CD4-positive, alpha-beta memory T cell (primary cell): Measurements from ENCODE around the gene FAM13C. TPM values are rescaled to one million over a fixed set of nuclear protein-coding genes. Genes with fewer than 3 reads are reported as not detected.
"Not testable (repeated sequence)": the region's sequence is repeated elsewhere in the genome, so short reads cannot be mapped to it uniquely, and the experiment has no call there.

Experiments
- CTCF ChIA-PET: fragments of 350-600 bp; sonication (Branson Sonifier 250); formaldehyde crosslinking; loops from one replicate; lab custom pipeline; 2021; ENCODE audit warnings: inconsistent platforms; ENCODE audit not compliant: partially characterized antibody; lab: Charles Lee
- POLR2A ChIA-PET: fragments of 350-600 bp; sonication (Branson Sonifier 250); formaldehyde crosslinking; loops from one replicate; lab custom pipeline; 2021; ENCODE audit not compliant: partially characterized antibody; lab: Charles Lee
- DNase-seq, 5 donors: peaks; one replicate each; pipeline versions ENCODE4 v3.0.0 to v3.0.0-alpha.2; 2020 to 2022; ENCODE audit warnings: mixed read lengths in 1 of 5
- H3K27ac ChIP-seq: one replicate; pipeline ENCODE4 v1.7.0; 2013; ENCODE audit warnings: low read depth, low read length
- H3K27me3 ChIP-seq: 2 replicates; pipeline ENCODE4 v1.7.0; 2013; ENCODE audit warnings: mild to moderate bottlenecking, low read length, moderate library complexity; ENCODE audit not compliant: insufficient read depth
- H3K36me3 ChIP-seq: 2 replicates; pipeline ENCODE4 v1.7.0; 2013; ENCODE audit warnings: mild to moderate bottlenecking, low read length, moderate library complexity; ENCODE audit not compliant: insufficient read depth
- H3K4me1 ChIP-seq: 2 replicates; pipeline ENCODE4 v1.7.0; 2013; ENCODE audit warnings: mild to moderate bottlenecking, low read length, moderate library complexity; ENCODE audit not compliant: insufficient read depth
- H3K4me3 ChIP-seq, 2 donors: one replicate each; pipeline ENCODE4 v1.7.0; 2013; ENCODE audit warnings: low read length in 2 of 2, mild to moderate bottlenecking in 1 of 2
- H3K9me3 ChIP-seq, 2 donors: one replicate each; pipeline ENCODE4 v1.7.0; 2013; ENCODE audit warnings: low read length in 2 of 2, control low read depth in 1 of 2; ENCODE audit not compliant: control insufficient read depth in 1 of 2
- H3K27ac Mint-ChIP-seq, 7 donors: one replicate each; pipeline ENCODE4 v1.8.0; 2020 to 2021; ENCODE audit warnings: mixed read lengths in 7 of 7, mild to moderate bottlenecking in 6 of 7, inconsistent platforms in 3 of 7, moderate library complexity in 3 of 7
- H3K27me3 Mint-ChIP-seq, 2 donors: one replicate each; pipeline ENCODE4 v1.8.0; 2020 to 2021; ENCODE audit warnings: mixed read lengths in 2 of 2
- H3K36me3 Mint-ChIP-seq, 2 donors: one replicate each; pipeline ENCODE4 v1.8.0; 2020 to 2021; ENCODE audit warnings: mixed read lengths in 2 of 2, inconsistent platforms in 1 of 2, mild to moderate bottlenecking in 1 of 2
- H3K4me1 Mint-ChIP-seq, 4 donors: one replicate each; pipeline ENCODE4 v1.8.0; 2020 to 2021; ENCODE audit warnings: mixed read lengths in 4 of 4, mild to moderate bottlenecking in 1 of 4
- H3K4me3 Mint-ChIP-seq, 8 donors: one replicate each; pipeline ENCODE4 v1.8.0; 2020 to 2021; ENCODE audit warnings: mixed read lengths in 8 of 8, mild to moderate bottlenecking in 7 of 8, moderate library complexity in 6 of 8, inconsistent platforms in 3 of 8
- H3K9me3 Mint-ChIP-seq, 8 donors: one replicate each; pipeline ENCODE4 v1.8.0; 2020 to 2021; ENCODE audit warnings: mixed read lengths in 8 of 8, mild to moderate bottlenecking in 5 of 8, inconsistent platforms in 3 of 8, moderate library complexity in 1 of 8
- intact Hi-C: fragments of 100-400 bp; cut with micrococcal nuclease; formaldehyde crosslinking; loops from one replicate; pipeline ENCODE4 v1.15.1; 2023
- polyA plus RNA-seq, 2 donors: library from polyadenylated mRNA; unstranded; fragments of 300-500 nt; fragmentation: Illumina TruSeq; gene quantifications; one replicate each; pipeline ENCODE4 v1.2.3, GENCODE V29; 2021
- total RNA-seq, 2 experiments: library from RNA; stranded (reverse); gene quantifications; one replicate each; pipeline ENCODE4 v1.2.3, GENCODE V29; 2021

The FAM13C gene
- total and polyA plus RNA-seq, 4 experiments from 2014 or later, result not detected

DNA sequence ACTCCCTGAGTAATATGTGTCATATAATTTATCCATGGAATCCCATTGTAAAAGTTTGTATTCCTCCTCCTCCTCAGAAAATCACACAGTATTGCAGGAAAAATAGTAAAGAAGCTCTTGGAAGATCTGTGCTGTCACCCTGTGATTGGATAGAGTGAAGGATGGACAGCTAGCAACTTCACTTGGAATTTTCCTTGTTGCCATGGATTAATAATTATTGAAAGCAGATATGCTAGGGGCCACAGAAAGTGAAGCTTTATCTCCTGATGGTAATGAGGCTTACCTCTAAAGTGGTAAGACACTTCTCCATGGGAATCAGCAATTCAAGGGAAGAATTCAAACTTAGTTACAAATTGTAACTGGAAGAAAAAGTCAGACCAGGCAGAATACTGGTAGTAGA, 137.1 kb downstream of the FAM13C start:
- Mint-ChIP-seq H3K27me3 (peaks cover 0 to 2% of the 10 kb centered on the region in 2 donors), H3K4me1 (no peaks in the 10 kb centered on the region), H3K4me3 (no peak overlapping the region), H3K9me3 (peaks cover 0 to 2% (median 0%) of the 10 kb centered on the region in 8 donors), H3K36me3 (no peaks in the 10 kb centered on the region), H3K27ac (no peak overlapping the region)
- H3K4me3 ChIP-seq, result no peak overlapping the region
- intact Hi-C loops, result no loop called here
- no peaks in the 10 kb centered on the region for H3K36me3 ChIP-seq
- H3K27ac ChIP-seq, result no peak overlapping the region
- H3K27me3 ChIP-seq, result no peaks in the 10 kb centered on the region
- POLR2A ChIA-PET, result no interaction called here
- CTCF ChIA-PET, result no interaction called here
- no peaks in the 10 kb centered on the region for H3K9me3 ChIP-seq
- H3K4me1 ChIP-seq, result no peaks in the 10 kb centered on the region
- no peak for DNase-seq

DNA sequence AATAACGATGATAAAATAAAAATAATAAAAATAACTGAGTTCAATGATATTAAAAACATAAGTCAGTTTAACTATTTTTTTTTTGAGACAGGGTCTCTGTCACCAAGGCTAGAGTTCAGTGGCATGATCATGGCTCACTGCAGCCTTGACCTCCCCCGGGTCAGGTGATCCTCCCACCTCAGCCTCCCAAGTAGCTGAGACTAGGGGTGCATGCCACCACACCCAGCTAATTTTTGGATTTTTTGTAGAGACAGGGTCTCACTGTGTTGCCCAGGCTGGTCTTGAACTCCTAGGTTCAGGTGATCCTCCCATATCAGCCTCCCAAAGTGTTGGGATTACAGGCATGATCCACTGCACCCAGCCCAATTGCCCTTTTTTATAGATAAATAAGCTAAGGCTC, 138.8 kb downstream of the FAM13C start:
- H3K4me3 Mint-ChIP-seq, DNase-seq, H3K4me1 Mint-ChIP-seq, H3K27me3 Mint-ChIP-seq, H3K27me3 ChIP-seq, H3K4me3 ChIP-seq, H3K9me3 ChIP-seq, H3K27ac Mint-ChIP-seq, H3K27ac ChIP-seq, H3K36me3 ChIP-seq, H3K4me1 ChIP-seq, H3K9me3 Mint-ChIP-seq, intact Hi-C loops, CTCF ChIA-PET, H3K36me3 Mint-ChIP-seq, POLR2A ChIA-PET: not testable (repeated sequence)

DNA sequence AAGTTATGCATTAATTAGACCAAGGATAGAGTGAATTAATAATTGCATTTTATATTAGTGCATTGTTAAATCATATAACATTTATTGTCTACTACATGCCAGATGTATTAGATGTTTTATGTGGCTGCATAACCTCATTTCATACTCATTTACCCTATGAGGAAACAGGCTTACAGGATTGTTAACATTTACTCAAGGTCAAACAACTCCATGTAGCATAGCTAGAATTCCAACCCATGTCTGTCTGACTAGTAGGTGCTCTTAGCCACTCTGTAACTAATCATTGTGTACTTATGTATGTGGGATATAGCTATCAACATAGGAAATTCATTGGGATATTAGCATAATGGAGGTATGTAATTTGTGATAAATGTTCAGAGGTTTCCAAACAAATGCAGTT, 139.6 kb downstream of the FAM13C start:
- Histone ChIP-seq H3K4me1 (no peaks in the 10 kb centered on the region), H3K27me3 (no peaks in the 10 kb centered on the region), H3K36me3 (no peaks in the 10 kb centered on the region), H3K27ac (no peak overlapping the region), H3K9me3 (no peaks in the 10 kb centered on the region), H3K4me3 (no peak overlapping the region)
- H3K4me3 Mint-ChIP-seq, result no peak overlapping the region
- ChIA-PET POLR2A (no interaction called here), CTCF (no interaction called here)
- no peak overlapping the region for H3K27ac Mint-ChIP-seq
- no peaks in the 10 kb centered on the region for H3K36me3 Mint-ChIP-seq
- no peak for DNase-seq
- intact Hi-C loops, result no loop called here
- H3K27me3 Mint-ChIP-seq, result peaks cover 0 to 2% of the 10 kb centered on the region in 2 donors
- H3K4me1 Mint-ChIP-seq, result no peaks in the 10 kb centered on the region
- peaks cover 0 to 2% (median 0%) of the 10 kb centered on the region in 8 donors for H3K9me3 Mint-ChIP-seq

DNA sequence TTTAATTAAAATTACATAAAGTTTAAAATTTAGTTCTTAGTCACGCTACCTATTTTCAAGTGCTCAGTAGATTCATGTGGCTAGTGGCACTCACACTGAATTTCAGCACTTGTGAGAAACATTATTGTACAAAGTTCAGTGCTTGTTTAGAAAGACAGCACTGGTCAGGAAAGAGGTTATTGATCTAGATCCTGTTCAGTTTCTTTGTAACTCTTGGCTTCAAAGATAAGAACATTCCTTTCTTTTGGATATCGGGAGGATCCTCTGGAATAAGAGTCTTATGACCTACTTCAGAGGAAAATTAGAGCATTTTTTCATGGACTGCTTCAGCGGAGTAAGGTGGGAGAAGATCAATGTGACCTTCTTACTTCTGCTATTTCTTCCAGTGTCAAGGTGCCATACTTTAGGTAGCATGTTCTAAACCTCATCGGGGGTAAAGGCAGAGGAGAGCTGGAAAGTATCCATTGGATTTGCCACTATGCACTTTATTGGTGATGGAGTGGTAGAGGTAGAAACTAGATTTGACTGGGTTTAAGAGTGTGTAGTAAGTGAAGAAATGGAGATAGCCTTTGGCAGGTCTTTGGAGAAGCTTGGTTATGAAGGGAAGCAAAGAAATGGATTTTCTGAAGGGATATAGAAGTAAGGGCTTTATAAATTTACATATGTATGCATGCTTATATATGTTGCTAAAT, 146.0 kb downstream of the FAM13C start:
- Mint-ChIP-seq H3K27me3 (no peaks in the 10 kb centered on the region), H3K27ac (no peak overlapping the region), H3K9me3 (peaks cover 0 to 2% (median 0%) of the 10 kb centered on the region in 8 donors), H3K4me3 (no peak overlapping the region), H3K4me1 (no peaks in the 10 kb centered on the region), H3K36me3 (no peaks in the 10 kb centered on the region)
- Histone ChIP-seq H3K27ac (no peak overlapping the region), H3K27me3 (no peaks in the 10 kb centered on the region), H3K4me1 (no peaks in the 10 kb centered on the region), H3K36me3 (no peaks in the 10 kb centered on the region), H3K9me3 (no peaks in the 10 kb centered on the region), H3K4me3 (no peak overlapping the region)
- POLR2A ChIA-PET, result no interaction called here
- no peak for DNase-seq
- CTCF ChIA-PET, result no interaction called here
- intact Hi-C loops, result no loop called here

DNA sequence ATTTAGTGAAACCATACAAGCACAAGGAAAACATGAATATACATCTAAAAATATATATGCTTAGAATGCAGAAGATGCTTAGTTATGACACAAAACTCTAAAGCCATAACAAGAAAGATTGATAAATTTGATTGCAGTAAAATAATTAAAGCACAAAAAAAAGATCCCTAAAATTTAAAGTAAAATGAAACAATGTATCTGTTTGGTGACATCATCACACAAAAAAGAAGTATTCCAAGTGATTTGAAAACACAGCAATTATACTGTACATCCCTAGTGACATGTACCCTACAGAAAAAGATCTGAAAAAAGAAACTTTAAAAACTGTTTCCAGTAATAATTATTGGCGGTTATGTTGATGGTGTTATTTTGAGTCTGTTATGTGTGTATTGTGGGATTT, 148.2 kb downstream of the FAM13C start:
- no peaks in the 10 kb centered on the region for H3K9me3 ChIP-seq
- H3K4me3 ChIP-seq, result no peak overlapping the region
- H3K36me3 ChIP-seq, result no peaks in the 10 kb centered on the region
- POLR2A ChIA-PET, result no interaction called here
- intact Hi-C loops, result no loop called here
- H3K27me3 Mint-ChIP-seq, result no peaks in the 10 kb centered on the region
- CTCF ChIA-PET, result no interaction called here
- H3K27me3 ChIP-seq, result no peaks in the 10 kb centered on the region
- no peak overlapping the region for H3K27ac Mint-ChIP-seq
- no peak overlapping the region for H3K4me3 Mint-ChIP-seq
- no peaks in the 10 kb centered on the region for H3K4me1 ChIP-seq
- H3K36me3 Mint-ChIP-seq, result no peaks in the 10 kb centered on the region
- peaks cover 0 to 2% (median 0%) of the 10 kb centered on the region in 8 donors for H3K9me3 Mint-ChIP-seq
- no peak for DNase-seq
- H3K27ac ChIP-seq, result no peak overlapping the region
- H3K4me1 Mint-ChIP-seq, result no peaks in the 10 kb centered on the region

DNA sequence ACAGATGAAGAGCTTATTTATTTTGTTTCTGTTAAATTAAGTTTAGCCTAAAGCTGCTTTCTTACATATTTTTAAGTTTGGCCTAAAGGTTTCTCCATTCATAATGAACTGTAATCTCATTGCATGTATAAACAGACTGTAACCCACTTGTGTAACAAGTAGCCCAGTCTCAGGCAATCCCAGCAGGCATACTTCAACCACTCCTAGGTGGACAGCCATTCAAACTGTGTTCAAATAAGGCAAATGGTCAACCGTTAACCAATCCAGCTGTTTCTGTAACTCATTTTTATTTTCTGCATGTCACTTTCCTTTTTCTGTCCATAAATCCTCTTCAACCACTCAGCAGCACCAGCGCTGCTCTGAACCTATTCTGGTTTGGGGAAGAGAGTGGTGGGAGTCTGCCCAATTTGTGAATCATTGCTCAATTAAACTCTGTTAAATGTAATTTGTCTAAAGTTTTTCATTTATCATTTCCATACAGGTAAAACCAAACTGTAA, 150.0 kb downstream of the FAM13C start:
- Mint-ChIP-seq H3K27ac (no peak overlapping the region), H3K9me3 (peaks cover 0 to 3% (median 0%) of the 10 kb centered on the region in 8 donors), H3K36me3 (no peaks in the 10 kb centered on the region), H3K27me3 (no peaks in the 10 kb centered on the region), H3K4me3 (no peak overlapping the region), H3K4me1 (no peaks in the 10 kb centered on the region)
- no peak overlapping the region for H3K27ac ChIP-seq
- intact Hi-C loops, result no loop called here
- no peaks in the 10 kb centered on the region for H3K9me3 ChIP-seq
- DNase-seq, result no peak
- no peaks in the 10 kb centered on the region for H3K27me3 ChIP-seq
- no peaks in the 10 kb centered on the region for H3K4me1 ChIP-seq
- H3K36me3 ChIP-seq, result no peaks in the 10 kb centered on the region
- ChIA-PET POLR2A (no interaction called here), CTCF (interaction anchor here (0.6 kb wide), 1 partner anchor 27 kb away, joined by 3 read pairs; no protein-coding TSS in a partner anchor)
- H3K4me3 ChIP-seq, result no peak overlapping the region

DNA sequence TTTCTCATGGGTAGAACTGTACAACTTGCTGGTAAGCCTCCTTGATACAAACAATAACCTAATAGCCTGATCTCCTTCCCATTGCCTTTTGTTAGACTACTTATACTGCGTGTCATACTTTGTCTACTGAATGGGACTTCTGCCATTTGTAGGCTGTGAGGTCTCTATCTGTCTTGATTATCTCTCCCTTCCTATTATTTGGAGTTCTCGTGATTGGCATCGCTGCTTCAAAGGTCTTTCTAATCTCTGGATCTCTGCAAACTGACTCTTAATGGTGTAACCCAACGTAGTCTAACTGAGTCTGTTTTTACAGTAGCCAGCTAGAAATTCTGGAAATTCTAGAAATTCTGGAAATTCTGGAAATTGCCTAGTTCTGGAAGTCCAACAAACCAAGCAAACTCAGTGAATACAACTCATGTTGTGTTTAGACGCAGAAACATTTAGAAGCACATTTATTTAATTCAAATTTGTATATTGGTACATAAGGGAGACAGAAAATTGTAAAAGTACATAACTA, 156.1 kb downstream of the FAM13C start:
- Mint-ChIP-seq H3K4me3 (no peak overlapping the region), H3K9me3 (peaks cover 0 to 5% (median 0%) of the 10 kb centered on the region in 8 donors), H3K36me3 (no peaks in the 10 kb centered on the region), H3K27ac (no peak overlapping the region), H3K27me3 (no peaks in the 10 kb centered on the region), H3K4me1 (no peaks in the 10 kb centered on the region)
- DNase-seq, result no peak
- intact Hi-C loops, result no loop called here
- H3K27ac ChIP-seq, result no peak overlapping the region
- POLR2A ChIA-PET, result no interaction called here
- no peaks in the 10 kb centered on the region for H3K36me3 ChIP-seq
- CTCF ChIA-PET, result no interaction called here
- no peak overlapping the region for H3K4me3 ChIP-seq
- no peaks in the 10 kb centered on the region for H3K4me1 ChIP-seq
- H3K9me3 ChIP-seq, result no peaks in the 10 kb centered on the region
- H3K27me3 ChIP-seq, result no peaks in the 10 kb centered on the region
